ENCODE measurements around the gene VSIG2. TPM values are rescaled to one million over a fixed set of nuclear protein-coding genes. Genes with fewer than 3 reads are reported as not detected.

VSIG2 gene
- 1 to 10 TPM in 2 of 4 donors, under 1 TPM in 1, not detected in 1; 0.58 to 3.2 (median 1.2) TPM for total RNA-seq

- H3K4me3 ChIP-seq, result no peak within 1 kb of the TSS
- no peak for ATAC-seq
- TF ChIP-seq POLR2A (IDR thresholded peaks at IDR 0.05) (no peak), POLR2AphosphoS5 (IDR thresholded peaks at IDR 0.05) (no peak), EP300 (IDR thresholded peaks at IDR 0.05) (no peak), CTCF (IDR thresholded peaks at IDR 0.05) (no peak)
- H3K27me3 ChIP-seq, result peaks cover 88% of the 10 kb centered on the region
- no peaks in the 10 kb centered on the region for H3K9me3 ChIP-seq
- H3K4me1 ChIP-seq, result peaks cover 0 to 23% (median 4%) of the 10 kb centered on the region in 3 donors
- WGBS, 2 donors (ENCODE audit: low coverage in 1 of 2), result 5 to 28% methylated on average over 4 to 15 of the region's 42 CpGs
- H3K27ac ChIP-seq, result no peak within 1 kb of the TSS
- H3K36me3 ChIP-seq, result peaks cover 0 to 3% of the 10 kb centered on the region in 2 donors
These were observed at the start of gene VSIG2 for GRCh38 chr11:124751741-124752470. TSS of gene VSIG2 (minus strand) at chr11:124752255. CDS start at chr11:124752137, 118 bp downstream.

GRCh38 chr11:124801014-124801413 is 49.0 kb upstream of the VSIG2 start:
- TF ChIP-seq POLR2A (IDR thresholded peaks at IDR 0.05), result no peak
- peak; percentile 89 for TF ChIP-seq POLR2AphosphoS5 (IDR thresholded peaks at IDR 0.05)
- peaks cover 4 to 42% (median 21%) of the 10 kb centered on the region in 3 donors for H3K4me1 ChIP-seq
- ATAC-seq, result peak; percentile 62
- H3K27ac ChIP-seq, result peak overlapping the region; percentile 88 to 99 (median 96)
- peaks cover 0 to 7% of the 10 kb centered on the region in 2 donors for H3K36me3 ChIP-seq
- WGBS, 2 donors (ENCODE audit: low coverage in 1 of 2), result 0 to 3% methylated on average over 8 of the region's 8 CpGs
- no peaks in the 10 kb centered on the region for H3K27me3 ChIP-seq
- peak overlapping the region; percentile 81 to 99 for H3K4me3 ChIP-seq
- H3K9me3 ChIP-seq, result no peaks in the 10 kb centered on the region

GRCh38 chr11:124800226-124800929 is 48.3 kb upstream of the VSIG2 start, which contains the start of gene MSANTD2:
TSS of gene MSANTD2 (minus strand) at chr11:124800406. CDS start at chr11:124800380, 26 bp downstream.
- H3K4me1 ChIP-seq, result peaks cover 4 to 45% (median 21%) of the 10 kb centered on the region in 3 donors
- no peaks in the 10 kb centered on the region for H3K9me3 ChIP-seq
- no peak for TF ChIP-seq EP300 (IDR thresholded peaks at IDR 0.05)
- TF ChIP-seq POLR2AphosphoS5 (IDR thresholded peaks at IDR 0.05), result peak; percentile 83
- peak; percentile 91 to 93 for TF ChIP-seq POLR2A (IDR thresholded peaks at IDR 0.05)
- no peak for TF ChIP-seq CTCF (IDR thresholded peaks at IDR 0.05)
- peak within 1 kb of the TSS; percentile 81 to 99 for H3K4me3 ChIP-seq
- no peaks in the 10 kb centered on the region for H3K27me3 ChIP-seq
- H3K27ac ChIP-seq, result peak within 1 kb of the TSS; percentile 88 to 99 (median 96)
- WGBS, 2 donors (ENCODE audit: low coverage in 1 of 2), result 0% methylated on average over 1 of the region's 62 CpGs
- peak; percentile 93 for ATAC-seq
- H3K36me3 ChIP-seq, result peaks cover 0 to under 1% of the 10 kb centered on the region in 2 donors

GRCh38 chr11:124799348-124800225 is 47.5 kb upstream of the VSIG2 start:
- peak overlapping the region; percentile 88 to 99 (median 96) for H3K27ac ChIP-seq
- peaks cover 4 to 47% (median 21%) of the 10 kb centered on the region in 3 donors for H3K4me1 ChIP-seq
- peak overlapping the region; percentile 81 to 99 for H3K4me3 ChIP-seq
- peak; percentile 18 for ATAC-seq
- H3K27me3 ChIP-seq, result no peaks in the 10 kb centered on the region
- no peaks in the 10 kb centered on the region for H3K9me3 ChIP-seq
- WGBS, 2 donors (ENCODE audit: low coverage in 1 of 2), result 0 to 6% methylated on average over 3 to 8 of the region's 83 CpGs
- no peaks in the 10 kb centered on the region for H3K36me3 ChIP-seq
- no peak for TF ChIP-seq CTCF (IDR thresholded peaks at IDR 0.05)
- TF ChIP-seq POLR2AphosphoS5 (IDR thresholded peaks at IDR 0.05), result no peak
- no peak for TF ChIP-seq EP300 (IDR thresholded peaks at IDR 0.05)
- TF ChIP-seq POLR2A (IDR thresholded peaks at IDR 0.05), result no peak

Measured in gastroesophageal sphincter (tissue), 4 donors.